ENCODE results near the gene GIT1.

DNA sequence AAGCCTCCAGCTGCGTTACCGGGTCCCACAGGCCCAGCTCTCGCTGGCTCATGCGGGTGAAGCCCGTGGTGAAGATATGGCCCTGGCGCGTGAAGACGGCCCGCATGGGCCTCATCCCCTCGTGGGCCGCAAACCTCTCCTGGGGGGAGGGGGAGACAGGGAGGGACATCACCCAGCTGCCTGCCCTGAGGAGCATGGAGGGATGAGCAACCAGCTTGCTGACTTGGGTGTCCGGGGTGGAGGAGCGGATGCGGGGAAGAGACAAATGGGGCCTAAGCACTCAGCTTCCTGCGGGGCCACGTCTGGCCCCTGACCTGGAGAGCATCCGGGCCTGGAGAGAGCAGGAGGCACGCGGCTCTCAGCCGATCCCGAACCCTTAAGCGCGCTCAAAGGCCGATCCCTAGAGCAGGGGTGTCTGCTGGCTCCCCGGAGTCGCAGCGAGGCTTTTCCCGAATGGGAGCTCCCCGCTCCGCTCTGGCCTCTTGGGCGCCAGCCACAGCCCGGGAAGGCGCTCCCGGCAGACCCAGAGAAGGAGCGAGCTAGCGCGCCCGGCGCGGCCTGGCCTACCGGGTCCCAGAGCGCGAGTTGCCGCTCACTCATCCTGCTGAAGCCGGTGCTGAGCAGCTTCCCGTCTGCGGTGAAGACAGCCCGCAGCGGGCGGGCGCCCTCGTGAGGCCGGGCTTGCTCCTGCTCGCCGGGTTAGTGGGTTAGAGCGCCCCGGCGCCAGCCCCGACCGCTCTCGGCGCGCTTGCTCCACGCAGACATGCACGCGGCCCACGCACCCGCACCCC lies 28.2 kb upstream of the GIT1 start:
- TF ChIP-seq EZH2phosphoT487 (conservative IDR thresholded peaks at IDR 0.05; ENCODE audit: low read length), result no peak
- TF ChIP-seq, protein P1, sequence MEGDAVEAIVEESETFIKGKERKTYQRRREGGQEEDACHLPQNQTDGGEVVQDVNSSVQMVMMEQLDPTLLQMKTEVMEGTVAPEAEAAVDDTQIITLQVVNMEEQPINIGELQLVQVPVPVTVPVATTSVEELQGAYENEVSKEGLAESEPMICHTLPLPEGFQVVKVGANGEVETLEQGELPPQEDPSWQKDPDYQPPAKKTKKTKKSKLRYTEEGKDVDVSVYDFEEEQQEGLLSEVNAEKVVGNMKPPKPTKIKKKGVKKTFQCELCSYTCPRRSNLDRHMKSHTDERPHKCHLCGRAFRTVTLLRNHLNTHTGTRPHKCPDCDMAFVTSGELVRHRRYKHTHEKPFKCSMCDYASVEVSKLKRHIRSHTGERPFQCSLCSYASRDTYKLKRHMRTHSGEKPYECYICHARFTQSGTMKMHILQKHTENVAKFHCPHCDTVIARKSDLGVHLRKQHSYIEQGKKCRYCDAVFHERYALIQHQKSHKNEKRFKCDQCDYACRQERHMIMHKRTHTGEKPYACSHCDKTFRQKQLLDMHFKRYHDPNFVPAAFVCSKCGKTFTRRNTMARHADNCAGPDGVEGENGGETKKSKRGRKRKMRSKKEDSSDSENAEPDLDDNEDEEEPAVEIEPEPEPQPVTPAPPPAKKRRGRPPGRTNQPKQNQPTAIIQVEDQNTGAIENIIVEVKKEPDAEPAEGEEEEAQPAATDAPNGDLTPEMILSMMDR (IDR thresholded peaks at IDR 0.05; ENCODE audit: insufficient read depth, low read length, poor library complexity, severe bottlenecking), result peak; percentile 90
